GM19467 (cell line): ENCODE measurements around the gene TSSK3.
A peak's percentile ranks its signal among the peaks of the same experiment; 100 is the strongest.
"Not testable (repeated sequence)": the region's sequence is repeated elsewhere in the genome, so short reads cannot be mapped to it uniquely, and the experiment has no call there.

Experiments
- ATAC-seq: cut with Tn5 transposase; IDR thresholded peaks from one replicate; pipeline ENCODE4 v1.9.1; 2021; ENCODE audit warnings: mild to moderate bottlenecking, moderate library complexity; ENCODE audit not compliant: unreplicated experiment

TSSK3 gene

GRCh38 chr1:32337855-32338636 lies 24.3 kb upstream of the TSSK3 start:
- ATAC-seq, result no peak

GRCh38 chr1:32338637-32339145 lies 23.6 kb upstream of the TSSK3 start:
- ATAC-seq, result no peak

- no peak for ATAC-seq
Observed at GRCh38 chr1:32339363-32339978, 22.9 kb upstream of the TSSK3 start.

GRCh38 chr1:32341186-32341757 lies 21.1 kb upstream of the TSSK3 start:
- ATAC-seq, result no peak

GRCh38 chr1:32341971-32342370 lies 20.4 kb upstream of the TSSK3 start:
- ATAC-seq, result no peak

- ATAC-seq, result no peak
Observed at GRCh38 chr1:32342704-32343103, 19.6 kb upstream of the TSSK3 start.

DNA sequence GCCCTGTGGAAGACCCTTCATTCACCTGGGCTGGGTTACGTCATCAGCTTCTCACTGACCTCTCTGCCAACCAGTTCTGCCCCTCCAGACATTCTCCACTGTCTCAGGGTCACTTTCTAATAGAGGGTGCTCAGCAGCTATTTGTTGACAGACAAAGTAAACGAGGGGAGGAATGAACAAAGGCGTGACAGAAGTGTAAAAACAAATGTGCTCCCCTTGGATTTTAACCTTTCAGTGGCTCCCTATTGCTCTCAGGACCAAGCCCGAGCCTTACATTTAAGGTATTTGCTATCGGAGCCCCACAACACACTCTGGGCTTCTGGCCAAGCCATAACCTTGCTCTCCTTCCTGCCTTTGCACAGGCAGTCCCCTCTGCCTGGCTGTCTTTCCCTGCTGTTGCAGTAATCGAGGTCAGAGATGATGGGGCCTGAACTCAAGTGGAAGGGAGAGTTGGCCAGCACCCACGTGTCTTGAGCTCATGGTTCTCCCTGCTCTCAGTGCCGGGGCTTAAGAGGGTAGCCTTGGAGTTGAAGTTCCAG lies 17.0 kb upstream of the TSSK3 start:
- no peak for ATAC-seq

GRCh38 chr1:32346532-32347157 lies 15.7 kb upstream of the TSSK3 start:
- no peak for ATAC-seq

DNA sequence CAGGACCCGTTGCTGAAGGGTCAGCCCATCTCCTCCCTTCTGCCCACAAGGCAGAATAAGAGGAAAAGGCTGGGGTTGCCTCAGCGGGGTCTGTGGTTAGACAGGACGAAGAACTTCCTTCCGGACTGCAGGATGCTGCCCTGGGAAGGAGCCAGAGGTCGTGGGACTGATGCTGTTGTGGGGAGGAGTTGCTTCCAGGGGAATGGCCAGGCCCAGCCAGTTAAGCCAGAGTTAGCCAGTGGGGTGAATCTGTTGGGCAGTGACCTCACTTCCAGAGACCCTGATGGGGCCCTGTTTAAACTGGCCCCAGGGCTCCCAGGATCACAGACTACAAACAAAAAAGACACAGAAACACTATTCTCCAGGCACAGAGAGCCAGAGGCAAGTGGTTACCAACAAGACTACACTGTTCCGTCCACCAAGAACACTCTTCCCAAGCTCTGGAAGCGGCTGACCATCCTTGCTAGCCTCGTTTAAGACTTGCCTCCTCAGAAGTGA lies 13.1 kb upstream of the TSSK3 start:
- no peak for ATAC-seq

GRCh38 chr1:32350785-32351398 lies 11.4 kb upstream of the TSSK3 start:
- ATAC-seq, result peak; percentile 33

- peak; percentile 82 for ATAC-seq
Observed at GRCh38 chr1:32351399-32352238, 10.7 kb upstream of the TSSK3 start.

DNA sequence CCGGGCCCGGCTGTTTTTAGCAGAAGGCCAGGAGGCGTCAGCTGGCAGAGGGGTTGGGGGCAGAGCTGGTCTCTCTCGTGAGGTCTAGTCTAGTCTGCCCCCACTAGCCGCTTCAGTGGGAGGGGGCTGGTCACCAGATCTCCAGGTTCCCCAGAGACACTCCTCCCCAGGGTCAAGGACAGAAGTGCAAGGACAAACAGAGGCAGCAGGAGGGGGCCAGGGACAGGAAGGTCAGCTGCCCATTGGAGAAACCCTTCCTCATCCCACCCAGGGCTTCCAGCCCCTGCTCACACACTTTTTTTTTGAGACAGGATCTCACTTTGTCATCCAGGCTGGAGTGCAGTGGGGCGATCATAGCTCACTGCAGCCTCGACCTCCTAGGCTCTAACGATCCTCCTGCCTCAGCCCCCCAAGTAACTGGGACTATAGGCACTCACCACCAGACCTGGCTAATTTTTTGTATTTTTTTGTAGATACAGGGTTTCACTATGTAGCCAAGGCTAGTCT lies 10.0 kb upstream of the TSSK3 start:
- no peak for ATAC-seq

DNA sequence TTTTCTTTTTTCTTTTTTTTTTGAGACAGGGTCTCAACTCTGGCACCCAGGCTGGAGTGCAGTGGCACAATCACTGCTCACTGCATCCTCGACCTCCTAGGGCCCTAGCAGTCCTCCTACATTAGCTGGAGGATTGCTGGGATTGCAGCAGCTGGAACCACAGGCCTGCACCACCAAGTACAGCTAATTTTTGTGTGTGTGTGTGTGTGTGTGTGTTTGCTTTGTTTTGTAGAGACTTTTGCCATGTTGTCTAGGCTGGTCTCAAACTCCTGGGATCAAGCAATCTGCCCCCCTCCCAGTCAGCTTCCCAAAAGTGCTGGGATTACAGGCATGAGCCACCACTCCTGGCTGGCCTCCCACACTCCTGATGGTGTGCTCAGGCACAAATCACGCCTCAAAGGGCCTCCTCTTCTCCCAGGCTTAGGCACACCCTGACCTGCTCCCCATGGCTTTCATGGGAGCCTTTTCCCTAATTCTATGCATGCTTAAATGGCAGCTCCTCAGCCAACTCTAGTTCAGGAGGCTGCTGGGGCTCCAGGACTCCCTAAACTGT lies 9.4 kb upstream of the TSSK3 start:
- ATAC-seq, result no peak

DNA sequence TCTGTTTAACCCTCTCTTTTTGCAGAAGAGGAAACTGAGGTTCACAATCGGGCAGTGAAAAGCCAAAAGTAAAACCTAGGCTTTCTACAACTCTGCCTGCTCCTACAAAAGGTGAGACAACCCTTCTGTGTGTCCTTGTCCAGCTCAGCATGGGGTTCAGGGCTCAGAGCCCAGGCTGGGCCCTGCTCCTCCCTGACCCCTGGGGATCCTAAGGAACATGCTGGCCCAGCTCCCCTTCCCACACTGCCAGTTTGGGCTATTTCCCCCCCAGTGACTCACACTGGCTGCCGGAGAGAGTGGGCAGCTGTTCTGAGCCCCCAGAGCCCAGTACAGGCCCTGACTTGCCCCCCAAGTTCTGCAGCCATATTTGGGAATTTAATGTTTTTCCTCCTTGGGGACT lies 8.9 kb upstream of the TSSK3 start:
- ATAC-seq, result no peak

DNA sequence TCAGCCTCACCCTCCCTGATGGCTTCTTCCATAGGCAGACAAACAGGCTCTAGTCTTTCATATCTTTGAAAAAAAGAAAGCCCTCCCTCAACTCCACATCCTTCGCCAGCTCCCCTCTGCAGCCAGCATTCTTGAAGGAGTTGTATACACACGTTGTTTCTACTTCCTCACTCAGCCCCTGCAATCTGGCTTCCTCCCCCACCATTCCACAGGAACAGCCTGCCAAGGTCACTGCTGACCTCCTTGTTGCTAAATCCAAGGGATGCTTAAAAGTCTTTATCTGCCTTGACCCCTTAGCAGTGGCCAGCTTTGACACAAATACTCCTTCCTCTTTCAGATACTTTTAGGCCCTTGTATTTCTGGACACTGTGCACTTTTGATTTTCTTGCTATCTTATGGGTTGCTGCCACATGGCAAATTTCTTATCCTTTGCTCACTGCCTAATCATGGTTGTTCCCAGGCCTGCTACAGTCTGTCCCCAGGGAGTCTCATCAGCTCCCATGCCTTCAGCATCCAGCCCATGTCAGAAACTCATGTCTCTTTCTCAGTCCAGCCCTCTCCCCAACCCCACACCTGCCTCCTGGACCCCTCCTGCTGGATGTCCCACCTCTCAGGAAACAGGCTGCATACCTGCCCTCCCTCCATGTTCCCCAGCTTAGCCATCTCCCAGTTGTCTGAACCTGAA lies 8.3 kb upstream of the TSSK3 start:
- ATAC-seq, result no peak

DNA sequence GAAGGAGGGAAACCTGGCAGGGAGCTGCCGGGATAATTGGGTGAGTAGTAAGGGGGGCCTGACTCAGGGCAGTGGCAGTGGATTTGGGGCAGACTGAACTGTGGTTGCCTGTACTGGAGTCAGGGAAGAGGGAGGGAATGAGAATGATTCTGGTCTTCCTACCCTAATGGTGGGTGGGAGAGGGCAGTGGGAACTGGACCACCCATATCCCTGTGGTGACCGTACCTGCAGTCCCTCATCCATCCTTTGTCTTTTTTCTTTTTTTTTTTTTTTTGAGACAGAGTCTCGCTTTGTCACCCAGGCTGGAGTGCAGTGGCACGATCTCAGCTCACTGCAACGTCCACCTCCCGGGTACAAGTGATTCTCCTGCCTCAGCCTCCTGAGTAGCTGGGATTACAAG lies 6.6 kb upstream of the TSSK3 start:
- not testable (repeated sequence) for ATAC-seq

- no peak for ATAC-seq
Observed at GRCh38 chr1:32356478-32356877, 5.9 kb upstream of the TSSK3 start.

DNA sequence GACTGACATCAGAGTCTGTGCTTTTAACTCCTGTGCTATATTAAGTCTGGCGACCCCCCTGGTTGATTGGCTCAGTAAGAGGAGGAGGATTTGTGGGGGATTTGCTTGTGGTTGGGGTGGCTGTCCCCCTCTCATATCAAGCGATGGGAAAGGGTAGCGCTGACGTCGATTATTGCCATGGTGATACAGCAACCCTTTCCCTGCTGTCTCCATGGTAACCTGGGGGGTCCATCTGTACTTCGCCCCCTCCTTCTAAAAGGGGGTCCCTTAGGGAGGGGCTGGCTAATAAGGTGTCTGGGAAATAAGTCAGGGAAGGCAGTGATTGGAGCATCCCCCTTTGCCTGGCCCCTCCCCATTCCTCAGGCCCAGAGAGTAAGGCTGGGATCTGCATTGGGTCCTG lies 4.7 kb upstream of the TSSK3 start:
- no peak for ATAC-seq

DNA sequence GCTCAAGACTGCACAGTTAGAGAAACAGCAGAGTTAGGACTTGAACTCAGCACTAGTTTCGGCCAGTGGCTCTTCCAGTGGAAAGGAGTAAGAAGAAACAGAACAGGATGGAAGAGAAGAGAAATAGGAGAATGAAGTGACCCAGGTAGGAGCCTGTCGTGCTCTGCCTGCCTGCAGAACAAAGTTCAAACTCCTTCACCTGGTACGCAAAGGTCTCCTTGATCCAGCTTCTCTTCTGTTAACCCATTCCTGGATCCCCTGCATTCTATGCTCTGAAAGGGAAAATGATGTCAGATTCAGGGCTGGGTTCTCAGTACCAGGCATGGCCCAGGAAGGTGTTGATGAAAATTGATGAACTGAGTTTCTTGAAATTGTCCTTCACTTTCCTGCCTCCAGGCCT lies 3.9 kb upstream of the TSSK3 start:
- ATAC-seq, result no peak
